Activated CD4-positive, alpha-beta T cell treated with anti-CD3 and anti-CD28 coated beads, Interleukin-2, Interleukin-6, amounts not matched to agents 100 ng/mL and 50 ng/mL, durations not matched to agents 16 hours and 8 hours (primary cell): ENCODE measurements around the gene CEP152.
A peak's percentile ranks its signal among the peaks of the same experiment; 100 is the strongest.
"Not testable (repeated sequence)": the region's sequence is repeated elsewhere in the genome, so short reads cannot be mapped to it uniquely, and the experiment has no call there.

Experiments used
- DNase-seq: peaks from one replicate; pipeline ENCODE4 v3.0.0-alpha.2; 2020

CEP152 gene

DNA sequence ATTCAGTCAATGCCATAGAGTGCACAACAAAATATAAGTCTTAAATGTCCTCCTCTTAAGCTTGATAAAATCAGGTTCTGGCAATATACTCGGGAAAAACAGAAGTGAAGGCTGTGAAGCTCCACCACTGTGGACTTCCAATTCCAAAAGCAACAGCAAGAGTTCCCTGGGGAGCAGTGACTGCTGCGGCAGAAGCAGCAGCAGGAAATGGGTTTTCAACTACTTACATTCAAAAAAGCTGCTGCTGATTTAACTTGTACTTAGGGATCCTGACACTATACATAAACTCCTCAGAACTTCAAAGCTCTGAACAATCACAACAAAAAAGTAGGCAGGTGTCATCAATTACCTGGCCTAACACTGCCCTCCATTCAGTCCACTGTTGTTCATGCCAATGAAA lies 4.7 kb downstream of the CEP152 start:
- no peak for DNase-seq

DNA sequence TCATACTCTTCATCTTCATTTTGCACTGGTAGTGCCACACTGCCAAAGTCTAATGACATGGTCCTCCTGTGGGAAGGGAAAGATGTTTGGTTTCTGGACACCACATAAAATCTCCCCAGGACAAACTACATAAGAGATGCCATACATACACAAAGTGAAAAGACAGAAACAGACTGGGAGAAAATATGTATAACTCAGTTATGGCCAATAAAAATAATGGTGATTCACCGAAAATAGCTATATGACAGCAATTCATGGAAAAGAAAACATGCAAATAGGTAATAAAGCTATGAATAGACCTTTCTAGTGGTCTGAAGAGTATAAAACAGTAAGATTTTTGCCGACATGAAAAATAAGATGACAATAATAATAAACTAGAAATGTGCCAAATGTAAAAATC lies 5.3 kb downstream of the CEP152 start:
- DNase-seq, result no peak

DNA sequence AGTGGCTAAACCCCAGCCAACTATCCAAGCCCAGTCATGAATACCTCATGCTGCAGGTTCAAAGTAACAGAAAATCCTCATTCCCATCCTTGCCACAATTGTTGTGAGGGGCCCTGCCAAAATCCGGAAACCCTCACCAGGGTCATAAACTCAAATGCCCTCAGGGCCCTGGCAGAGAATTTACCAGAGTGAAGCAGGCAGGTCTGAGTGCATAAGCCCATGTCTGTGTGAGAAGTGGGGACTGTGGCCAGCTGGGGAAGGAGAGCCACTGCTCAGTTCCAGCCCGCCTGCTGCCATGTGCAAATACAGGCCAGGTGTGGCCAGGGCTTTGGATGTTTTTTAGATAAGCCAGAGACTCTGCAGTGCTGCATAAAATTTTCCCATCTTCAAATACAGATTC lies 7.0 kb downstream of the CEP152 start:
- no peak for DNase-seq

DNA sequence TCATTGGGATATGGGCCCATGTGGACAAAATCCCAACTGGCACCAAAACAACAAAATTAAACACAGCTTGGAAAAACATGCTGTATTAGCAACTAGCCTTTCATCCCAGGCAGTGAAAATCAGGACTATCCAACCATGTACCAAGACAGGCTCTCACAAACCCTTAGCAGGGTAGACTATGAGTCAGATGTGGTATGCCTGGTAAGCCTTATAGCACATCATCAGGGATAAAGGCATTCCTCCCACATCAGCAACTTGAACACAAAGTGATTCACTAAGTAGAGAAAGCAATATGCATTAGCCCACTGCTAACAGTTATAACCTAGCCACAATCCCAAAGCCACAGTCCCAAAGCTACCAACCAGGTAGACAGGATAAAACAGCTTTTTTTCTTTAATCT lies 8.0 kb downstream of the CEP152 start:
- DNase-seq, result peak; percentile 27

DNA sequence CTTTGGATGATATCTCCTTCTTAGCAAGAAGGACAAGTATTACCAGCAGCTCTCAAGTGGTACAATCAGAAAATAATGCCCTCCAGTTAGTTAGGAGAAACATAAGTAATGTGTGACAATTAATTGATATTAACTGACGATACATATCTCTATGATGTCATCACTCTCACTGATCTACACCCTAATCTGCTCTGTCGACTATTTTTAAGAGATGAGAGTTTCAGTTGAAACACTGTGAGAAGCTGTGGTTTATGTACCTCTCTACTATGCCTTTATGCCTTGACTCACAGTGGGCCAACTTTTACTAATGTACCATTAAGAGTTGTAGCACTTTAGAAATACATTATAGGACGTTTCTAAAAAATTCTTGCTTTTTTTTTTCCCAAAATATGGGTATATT lies 8.6 kb downstream of the CEP152 start:
- DNase-seq, result no peak

DNA sequence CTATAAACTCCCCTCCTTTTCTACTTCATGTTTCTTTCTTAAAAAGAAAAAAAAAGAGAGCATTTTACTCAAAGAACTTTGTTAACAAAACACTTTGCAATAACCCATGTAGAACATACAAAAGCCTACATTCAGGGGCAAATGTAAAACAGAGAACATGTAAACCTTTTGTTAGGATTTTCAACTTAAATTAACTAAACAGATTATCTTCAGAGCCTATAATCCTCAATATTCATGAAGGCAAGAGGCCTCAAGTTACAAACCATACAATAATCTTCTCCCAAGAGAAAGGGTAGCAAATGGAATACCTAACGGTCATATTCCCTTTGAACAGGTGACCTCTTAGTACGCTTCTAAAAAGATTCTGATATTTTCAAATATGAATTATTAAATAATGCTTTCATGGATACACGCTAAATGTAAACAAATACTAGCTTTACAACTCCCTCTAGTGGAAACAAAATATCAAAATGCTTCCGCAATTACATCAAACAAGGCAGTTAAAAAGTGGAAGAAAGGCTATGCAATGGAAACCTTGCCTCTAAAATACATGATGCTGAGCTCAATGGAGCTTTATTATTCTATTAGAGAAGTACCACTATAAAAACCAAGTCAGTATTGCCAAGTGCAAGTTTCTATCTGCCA lies 9.9 kb downstream of the CEP152 start:
- no peak for DNase-seq

DNA sequence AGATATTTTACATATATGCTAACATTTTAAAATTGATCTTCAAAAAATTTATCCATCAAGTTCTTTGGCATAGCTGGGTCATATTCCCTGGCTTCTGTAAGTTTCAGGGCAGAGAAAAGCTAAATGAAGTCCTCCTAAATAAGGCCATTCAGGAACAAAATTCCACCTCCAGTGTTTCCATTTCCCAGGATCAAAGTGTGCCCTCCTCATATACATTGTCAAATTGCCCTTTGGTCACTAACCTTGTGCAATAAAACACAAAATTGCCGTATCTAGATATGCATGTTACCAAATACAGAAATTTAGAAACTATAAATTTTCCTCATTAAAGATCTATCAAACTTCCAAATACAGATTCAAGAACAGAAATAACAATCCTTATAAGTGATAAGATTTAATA lies 10.6 kb downstream of the CEP152 start:
- no peak for DNase-seq

DNA sequence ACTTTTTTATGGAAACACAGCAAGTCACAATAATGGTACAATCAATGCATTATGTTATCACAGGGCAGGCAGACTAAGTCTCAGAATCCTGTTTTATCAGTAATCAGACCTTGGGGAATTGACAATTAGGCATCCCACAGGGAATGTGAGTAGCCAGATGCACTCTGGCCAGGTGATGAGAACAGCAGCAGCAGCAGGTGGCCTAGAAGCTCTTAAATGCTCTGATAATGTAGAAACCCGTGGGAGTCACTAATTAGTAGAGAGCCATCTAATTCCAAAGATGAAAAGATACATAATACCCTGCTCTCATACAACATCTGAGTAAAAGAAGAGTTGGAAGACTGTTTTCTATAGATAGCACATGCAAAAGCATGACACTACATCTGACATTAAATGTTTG lies 12.6 kb downstream of the CEP152 start:
- no peak for DNase-seq

DNA sequence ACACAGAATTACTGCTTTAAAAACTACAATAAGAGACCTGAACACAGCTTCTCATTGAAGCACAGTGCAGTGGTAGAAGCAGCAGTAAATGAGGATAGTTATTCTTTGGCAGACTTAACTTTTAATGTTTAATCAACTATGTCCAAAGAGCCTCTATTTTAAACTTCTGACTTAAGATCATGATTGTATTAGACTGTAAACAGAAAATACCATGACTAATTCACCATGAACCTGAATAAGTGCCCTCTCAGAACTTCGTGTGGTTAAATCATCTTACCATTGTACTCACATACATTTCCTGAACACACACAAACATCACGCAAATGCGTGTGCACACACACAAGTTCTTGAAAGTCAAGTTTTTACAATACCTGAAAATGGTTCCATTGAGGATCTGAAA lies 13.9 kb downstream of the CEP152 start:
- DNase-seq, result no peak

DNA sequence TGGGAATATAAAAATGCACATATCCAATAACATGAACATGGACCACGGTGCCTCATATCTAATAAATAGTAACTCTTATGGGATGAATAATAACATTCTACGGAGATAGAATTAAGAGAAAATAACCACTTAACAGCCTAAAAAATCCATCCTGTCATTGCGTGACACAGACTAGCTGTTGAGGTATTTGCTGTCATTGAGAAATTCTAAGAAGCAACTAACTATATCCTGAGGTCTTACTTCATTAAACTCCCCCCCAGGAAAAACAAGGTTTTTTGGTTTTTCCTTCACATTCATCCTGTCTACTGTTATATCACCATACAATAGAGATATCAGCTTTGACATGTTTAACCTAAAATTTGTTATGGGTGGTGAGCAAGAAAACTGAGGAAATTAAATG lies 14.3 kb downstream of the CEP152 start:
- no peak for DNase-seq

DNA sequence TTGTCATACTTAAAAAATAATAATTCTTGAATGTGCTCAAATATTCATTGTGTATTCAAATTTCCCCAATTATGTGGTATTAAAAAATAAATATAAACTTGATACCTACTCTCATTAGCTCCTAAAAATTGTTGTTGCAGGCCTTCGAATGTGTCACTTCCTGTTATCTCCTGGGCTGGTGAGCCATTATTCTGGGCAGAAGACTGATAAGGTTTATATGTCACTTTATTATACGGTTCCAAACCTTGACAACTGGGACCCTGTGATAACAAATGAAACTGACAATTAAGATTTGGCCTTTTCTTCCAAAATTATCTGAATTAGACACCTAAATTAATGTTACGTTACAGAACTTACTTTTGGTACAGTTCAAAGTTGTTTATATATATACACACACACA lies 15.0 kb downstream of the CEP152 start:
- DNase-seq, result no peak

DNA sequence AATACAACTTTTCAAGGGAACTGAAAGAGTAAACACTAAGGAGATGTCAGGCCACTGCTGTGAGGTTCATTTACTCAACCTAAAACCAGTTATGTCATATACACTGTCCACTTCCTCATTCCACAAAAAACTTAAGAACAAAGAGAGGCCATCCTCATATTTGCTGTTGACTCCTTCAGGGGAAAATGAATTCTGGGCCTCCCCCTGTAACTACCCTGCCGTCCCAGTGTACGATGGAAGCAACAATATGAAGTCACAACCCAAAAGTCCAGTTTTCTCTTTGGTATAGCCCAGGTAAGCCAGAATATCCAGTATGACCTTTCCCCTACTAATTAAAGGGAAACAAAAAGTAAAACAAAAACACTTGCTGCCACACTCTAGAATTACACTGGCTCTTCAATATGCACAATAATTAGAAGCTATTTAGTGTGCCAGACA lies 16.2 kb downstream of the CEP152 start:
- no peak for DNase-seq

DNA sequence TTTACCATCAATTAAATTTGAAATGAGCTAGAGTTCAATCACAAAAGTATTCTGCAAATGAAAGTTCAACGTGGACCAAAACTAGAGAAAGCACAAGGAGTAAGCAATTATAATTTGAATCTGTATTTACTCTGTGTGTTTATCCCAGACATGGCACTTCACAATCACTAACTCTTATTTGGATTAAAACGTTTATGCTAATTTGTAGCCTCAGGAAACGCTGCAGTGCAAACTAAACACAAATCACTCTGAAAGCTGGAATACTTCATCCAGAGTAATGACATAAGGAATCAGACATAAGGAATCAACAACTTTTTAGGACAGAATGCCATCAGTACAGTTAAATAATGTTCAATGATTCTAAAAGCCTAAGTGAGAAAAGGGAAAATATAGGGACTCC lies 18.5 kb downstream of the CEP152 start:
- no peak for DNase-seq

DNA sequence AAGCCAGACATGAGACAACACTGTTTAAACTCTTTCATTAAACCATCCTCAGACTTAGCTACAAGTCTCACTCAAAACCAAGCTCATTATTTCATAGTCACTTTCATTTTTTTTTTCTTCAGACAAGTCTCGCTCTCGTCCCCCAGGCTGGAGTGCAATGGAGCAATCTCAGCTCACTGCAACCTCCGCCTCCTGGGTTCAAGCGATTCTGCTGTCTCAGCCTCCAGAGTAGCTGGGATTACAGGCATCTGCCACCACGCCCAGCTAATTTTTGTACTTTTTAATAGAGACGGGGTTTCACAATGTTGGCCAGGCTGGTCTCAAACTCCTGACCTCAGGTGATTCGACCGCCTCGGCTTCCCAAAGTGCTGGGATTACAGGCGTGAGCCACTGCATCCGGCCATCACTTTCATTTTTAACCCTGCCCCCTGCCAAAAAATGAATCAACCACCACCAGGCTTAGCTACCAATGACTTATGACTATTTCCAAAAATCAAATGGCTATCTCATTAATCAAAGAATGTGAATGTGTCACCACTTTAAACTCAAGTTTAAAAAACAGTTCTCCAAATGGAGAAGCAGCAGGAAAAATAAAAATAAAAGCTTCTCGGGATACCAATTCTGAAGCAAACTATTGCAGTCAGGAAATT lies 20.3 kb downstream of the CEP152 start:
- not testable (repeated sequence) for DNase-seq

DNA sequence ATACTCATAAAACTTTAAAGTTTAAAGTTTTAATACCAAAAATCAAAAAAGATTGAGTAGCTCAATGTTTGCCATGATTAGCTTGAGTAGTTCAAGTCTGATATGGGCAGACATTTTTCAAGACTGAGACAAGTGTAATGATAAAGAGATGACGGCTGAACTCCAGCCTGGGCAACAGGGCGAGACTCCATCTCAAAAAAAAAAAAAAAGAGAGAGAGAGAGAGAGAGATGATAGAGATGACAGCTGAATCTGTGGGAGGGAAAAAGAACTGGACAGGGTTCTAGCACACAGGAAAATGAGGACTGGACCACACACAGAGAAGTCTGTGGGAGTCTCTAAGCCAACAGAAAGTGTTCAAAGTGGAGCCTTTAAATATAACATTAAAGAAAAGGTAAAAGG lies 25.2 kb downstream of the CEP152 start:
- no peak for DNase-seq

DNA sequence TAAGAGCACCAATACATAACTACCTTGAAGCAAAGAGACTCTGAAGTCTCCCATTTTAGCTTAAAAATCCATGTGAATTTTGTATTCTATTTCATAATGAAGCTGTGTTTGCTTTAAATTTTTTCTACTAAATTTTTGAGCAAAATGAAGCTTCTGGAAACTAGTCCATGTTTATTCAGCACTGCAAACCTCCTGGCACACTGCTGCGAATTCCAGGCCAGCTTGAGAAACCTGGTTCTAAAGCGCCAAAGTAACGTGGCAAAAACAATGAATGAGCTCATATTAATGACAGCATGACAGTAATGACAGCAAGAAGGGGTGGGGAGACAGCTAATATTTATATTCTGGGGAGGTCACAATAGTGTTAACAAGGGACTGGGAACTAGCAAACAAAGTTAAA lies 25.7 kb downstream of the CEP152 start:
- no peak for DNase-seq

DNA sequence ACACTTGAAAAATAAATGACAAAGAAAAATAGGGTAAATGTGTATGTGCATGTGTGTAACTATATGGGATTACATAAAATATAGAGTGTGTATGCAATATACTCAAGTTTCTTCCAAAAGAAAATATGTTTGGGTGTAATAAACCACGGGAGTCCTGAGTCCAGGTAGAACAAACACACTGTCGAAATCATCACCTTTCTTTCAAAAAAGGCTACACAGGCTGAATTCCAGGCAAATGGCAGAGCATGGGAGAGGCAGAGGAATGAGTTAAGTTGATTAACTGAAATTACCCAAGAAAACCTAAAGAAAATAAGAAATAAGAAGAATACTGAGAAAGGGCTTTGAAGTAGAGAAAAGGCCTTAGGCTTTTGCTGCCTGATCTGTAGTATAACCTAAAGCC lies 26.1 kb downstream of the CEP152 start:
- DNase-seq, result no peak

DNA sequence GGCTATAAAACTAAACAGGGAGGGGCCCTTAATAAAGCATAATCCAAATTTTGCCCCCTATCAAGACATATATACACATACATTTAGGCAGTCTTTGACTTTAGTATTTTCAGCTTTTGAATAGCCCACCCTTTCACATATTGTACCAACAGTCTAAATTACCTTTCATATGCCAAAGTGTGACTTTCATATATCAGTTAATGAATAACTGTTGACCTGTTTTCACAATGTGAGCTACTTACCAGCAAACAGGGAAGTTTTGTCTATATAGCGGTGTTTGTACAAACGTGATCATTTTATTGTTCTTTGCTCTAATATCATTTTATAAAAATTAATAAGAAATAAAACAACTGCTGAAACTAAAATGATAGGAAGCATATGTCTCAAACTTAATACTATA lies 28.0 kb downstream of the CEP152 start:
- no peak for DNase-seq

DNA sequence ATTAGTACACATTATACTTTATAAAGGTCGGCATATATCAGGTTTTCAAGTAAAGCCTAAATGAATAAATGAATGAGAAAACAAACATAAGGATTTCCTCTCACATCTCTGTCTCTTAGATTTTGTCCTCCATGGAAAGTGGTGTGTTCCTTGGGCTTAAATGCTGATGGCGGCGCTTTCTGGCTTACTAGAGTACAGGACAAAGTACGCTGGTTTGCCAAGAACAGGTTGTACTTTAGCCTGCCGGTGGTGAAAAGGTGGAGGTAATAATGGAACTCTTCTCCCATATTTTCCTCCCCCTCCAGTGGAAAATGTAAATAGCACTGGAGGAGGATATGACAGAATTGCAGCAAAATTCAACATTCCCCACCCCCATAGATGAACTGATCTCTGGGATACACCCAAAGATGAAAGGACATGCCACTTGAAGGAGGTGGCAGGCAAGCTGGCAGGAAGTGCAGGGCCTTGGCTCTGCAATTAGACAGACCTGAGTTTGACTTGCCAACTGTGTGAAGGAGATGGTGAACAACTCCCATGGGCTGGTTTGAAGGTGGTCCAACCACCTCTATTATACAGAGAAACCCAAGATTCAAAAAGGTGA lies 29.3 kb downstream of the CEP152 start:
- DNase-seq, result no peak

DNA sequence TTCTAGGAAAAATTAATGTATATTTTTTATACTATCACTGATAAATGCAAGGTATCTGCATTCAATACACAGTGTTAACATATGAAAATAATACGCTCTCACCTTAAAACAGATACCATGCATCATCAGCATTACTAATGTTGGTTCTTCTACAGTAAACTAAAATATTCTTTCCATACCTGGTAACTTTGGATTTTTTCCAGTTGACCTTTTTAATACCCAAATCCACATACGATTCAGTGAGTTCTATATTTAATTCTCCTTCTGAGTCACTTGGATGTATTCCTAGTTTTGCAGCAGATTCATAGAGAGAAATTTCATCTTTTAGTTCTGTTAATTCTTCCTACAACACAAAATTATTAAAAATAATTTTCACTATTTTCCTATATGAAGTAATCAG lies 29.9 kb downstream of the CEP152 start:
- DNase-seq, result no peak

DNA sequence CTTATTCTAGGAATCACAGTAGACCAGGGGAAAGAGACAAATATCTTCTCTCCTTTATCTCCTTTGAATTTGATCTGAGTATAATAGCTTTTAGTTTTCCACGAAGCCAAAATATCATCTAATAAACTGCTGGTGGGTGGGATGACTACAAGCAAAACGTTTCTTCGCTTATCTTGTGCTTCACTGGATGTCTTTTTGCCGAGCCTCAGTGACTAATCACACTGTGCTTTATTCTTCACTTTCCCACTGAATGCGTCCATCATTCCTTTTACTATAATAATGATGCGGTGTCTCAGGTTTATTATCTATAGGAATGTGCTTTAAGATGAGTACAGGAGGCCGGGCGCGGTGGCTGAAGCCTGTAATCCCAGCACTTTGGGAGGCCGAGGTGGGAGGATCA lies 32.5 kb downstream of the CEP152 start:
- no peak for DNase-seq

DNA sequence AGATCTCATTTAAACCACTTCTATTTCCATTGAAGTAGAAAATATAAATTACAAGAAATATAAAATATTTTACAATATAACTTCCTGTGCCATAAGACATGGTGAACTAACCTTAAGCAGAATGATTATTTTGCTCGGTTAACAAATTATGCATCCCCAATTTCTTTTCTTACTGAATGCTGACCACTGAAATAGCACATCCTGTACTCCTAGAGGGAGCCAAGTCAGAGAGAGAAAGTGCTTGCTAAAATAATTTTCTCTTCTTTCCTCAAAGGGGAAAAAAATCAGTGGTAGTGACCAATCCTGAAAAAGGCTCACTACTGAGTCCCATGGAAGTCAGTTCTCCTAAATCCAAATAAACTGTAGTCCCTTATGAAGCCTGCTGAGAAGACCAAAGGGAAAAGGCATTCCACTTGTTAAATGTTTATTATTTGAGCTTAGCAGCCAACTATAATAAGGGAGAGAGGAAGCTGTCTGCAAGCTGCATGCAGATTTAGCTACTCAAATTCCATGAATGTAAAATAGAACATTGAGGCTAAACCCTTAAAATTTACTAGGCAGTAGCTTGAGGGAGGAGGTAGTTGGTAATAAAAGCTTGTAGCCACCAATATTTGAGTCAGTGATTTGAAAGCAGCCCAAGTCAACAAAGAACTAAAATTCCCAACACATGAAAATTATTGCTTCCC lies 33.1 kb downstream of the CEP152 start:
- DNase-seq, result no peak

DNA sequence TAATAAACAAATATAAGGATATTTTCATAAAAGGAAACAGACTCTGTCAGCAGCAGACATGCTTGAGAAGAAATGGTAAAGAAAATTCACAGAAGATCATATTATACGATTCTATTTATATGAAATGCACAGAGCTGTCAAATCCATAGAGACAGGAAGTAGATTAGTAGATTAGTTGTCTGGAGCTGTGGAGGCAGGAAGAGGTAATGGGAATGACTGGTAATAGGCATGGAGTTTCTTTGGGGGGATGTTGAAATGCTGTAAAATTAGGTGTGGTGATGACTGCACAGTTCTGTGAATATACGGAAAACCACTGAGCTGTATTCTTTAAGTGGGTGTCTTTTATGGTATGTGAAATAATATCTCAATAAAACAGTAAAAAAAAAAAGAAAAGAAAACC lies 35.3 kb downstream of the CEP152 start:
- no peak for DNase-seq

DNA sequence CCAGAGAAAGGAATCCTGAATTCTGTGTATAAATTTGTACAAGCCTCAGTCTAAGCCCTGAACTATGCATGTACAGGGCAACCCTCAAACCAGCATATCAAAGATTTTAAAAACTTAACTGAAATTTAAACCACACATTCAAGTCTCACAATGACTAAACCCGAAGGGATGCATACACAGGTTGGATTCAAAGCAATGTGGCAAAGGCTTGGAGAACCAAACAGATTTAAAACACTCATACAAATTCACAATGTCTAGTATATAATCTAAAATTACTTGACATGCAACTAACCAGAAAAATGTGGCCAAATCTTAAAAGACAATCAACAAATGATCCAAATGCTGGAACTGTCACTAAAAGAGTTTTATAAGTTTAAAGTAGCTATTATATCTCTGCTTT lies 36.4 kb downstream of the CEP152 start:
- DNase-seq, result peak; percentile 35
